Measurements from ENCODE around the gene WNT16.
A peak's percentile ranks its signal among the peaks of the same experiment; 100 is the strongest.
"Not testable (repeated sequence)": the region's sequence is repeated elsewhere in the genome, so short reads cannot be mapped to it uniquely, and the experiment has no call there.

Gene WNT16, protein sequence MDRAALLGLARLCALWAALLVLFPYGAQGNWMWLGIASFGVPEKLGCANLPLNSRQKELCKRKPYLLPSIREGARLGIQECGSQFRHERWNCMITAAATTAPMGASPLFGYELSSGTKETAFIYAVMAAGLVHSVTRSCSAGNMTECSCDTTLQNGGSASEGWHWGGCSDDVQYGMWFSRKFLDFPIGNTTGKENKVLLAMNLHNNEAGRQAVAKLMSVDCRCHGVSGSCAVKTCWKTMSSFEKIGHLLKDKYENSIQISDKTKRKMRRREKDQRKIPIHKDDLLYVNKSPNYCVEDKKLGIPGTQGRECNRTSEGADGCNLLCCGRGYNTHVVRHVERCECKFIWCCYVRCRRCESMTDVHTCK

DNA sequence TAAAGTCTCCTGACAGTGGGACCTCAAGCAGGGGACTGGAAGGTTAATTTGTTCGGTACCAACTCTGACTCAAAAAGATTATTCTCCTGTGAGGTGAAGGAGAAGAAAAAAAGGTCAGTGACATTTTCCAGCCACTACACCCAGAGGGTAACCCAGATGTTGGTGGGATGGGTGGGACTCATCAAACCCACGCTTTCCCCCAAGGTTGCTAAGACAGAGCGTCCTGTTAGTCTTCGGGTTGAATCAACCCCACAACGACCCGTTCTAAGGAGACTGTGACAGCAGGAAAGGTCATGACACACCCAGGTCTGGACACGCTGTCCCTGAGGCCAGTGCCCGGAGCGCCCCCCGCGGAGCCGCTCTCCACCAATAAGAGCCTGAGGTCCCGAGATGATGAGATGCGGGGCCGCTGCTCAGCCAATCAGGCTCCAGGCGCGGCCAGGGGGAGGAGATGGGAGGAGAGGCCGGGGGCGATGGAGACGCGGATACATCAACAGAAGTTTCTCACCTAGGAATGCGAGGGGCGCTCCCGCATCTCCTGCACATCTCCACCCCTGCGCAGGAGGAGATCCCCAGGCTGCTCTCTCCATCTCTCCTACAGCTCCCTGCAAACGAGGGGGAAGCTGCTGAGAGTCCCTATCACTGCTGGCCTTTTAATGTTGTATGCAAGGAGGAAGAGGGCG is at the start of gene WNT16:
Gene WNT16, plus strand, starts transcription at position 493 of the 683 bp plus-strand sequence. CDS start 293 bp downstream, outside the sequence.
- no peak for DNase-seq

DNA sequence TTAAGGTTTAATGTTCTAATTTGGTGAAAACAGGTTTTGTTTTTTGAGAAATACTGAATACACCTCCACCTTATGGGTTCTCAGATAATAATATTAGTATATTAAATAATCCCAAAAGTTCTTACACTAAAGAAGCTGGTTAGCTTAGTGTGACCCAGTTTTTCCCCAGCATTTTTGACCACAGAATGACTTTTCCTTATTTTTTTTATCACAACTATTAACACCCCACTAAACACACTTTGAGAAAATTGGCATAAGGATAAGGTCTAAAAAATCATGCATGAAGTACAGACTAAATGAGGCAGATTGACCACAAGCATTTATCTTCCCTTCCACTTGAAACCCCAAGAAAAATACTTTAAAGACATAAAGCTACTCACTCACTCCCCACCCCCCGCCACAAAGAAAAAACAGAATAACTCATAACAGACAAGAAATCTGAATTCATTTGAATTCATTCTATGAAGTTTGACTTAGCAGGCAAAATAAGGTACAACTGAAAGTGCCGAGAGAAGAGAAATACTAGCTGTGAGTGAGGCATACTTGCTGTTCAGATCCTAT is 49.7 kb upstream of the WNT16 start:
- no peak for DNase-seq

- DNase-seq, result no peak
Observed at GRCh38 chr7:121279822-121280221, 49.0 kb upstream of the WNT16 start.

DNA sequence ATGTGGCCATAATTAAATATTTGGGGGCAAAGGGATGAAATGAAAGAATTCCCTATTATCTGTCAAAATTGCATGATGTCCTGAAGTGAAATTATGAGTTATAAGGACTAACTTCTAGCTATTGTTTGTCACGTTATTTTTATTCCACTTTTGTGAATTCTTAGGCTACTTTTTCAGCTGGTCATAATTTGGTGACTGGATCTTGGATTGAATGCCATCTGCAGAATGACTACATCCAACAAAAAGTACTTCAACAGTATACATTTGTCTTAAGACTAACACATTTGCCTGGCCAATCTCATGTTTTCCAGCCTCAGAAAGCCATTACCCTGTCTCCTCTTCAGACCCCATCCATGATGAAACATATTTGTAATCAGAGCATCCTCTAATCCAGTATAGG is 48.1 kb upstream of the WNT16 start:
- DNase-seq, result no peak

DNA sequence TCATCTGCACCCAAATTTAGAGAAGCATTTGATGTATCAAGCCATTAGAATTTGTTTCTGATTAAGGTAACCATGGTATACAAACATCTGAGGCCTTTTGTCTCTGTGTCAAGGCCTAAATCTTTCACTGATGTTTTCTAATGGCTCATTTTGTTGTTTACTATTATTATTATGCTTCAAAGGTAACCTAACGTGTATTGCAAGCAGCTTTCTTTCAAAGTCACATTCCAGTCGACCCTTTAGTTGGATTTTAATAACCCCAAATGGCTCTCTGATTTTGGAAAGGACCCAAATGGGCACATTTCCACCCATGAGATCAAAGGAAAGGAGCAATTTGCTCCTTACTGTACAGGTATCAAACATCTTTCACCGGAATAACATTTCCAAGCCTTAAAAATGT is 46.7 kb upstream of the WNT16 start:
- DNase-seq, result no peak

- no peak for DNase-seq
Observed at GRCh38 chr7:121285066-121285667, 43.6 kb upstream of the WNT16 start.

DNA sequence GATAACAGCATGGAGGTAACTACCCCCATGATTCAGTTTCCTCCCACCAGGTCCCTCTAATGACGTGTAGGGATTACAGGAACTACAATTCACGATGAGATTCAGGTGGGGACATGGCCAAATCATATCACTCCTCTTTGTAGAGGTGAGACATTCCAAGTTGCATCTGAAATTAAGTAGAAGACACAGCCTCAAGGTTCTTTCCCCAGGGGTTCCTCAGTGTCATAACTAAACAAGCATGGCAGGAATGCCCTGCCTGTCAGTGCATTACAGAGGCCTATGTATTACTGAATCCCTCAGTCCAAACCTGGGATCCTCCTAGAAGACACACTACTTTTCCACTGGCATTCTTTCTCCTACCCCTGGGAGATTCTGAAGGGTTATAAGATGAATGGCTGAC is 42.6 kb upstream of the WNT16 start:
- DNase-seq, result no peak

- peak in 1 of 2 donors; percentile 7 for DNase-seq
Observed at GRCh38 chr7:121286742-121287734, 41.8 kb upstream of the WNT16 start.

- no peak for DNase-seq
Observed at GRCh38 chr7:121288894-121289293, 39.9 kb upstream of the WNT16 start.

DNA sequence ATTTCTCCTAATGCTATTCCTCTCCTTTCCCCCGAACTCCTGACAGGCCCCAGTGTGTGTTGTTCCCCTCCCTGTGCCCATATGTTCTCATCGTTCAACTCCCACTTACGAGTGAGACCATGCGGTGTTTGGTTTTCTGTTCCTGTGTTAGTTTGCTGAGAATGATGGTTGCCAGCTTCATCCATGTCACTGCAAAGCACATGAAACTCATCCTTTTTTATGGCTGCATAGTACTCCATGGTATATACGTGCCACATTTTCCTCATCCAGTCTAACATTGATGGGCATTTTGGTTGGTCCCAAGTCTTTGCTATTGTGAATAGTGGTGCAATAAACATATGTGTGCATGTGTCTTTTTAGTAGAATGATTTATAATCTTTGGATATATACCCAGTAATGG is 38.9 kb upstream of the WNT16 start:
- not testable (repeated sequence) for DNase-seq

GRCh38 chr7:121294448-121294992 is 34.3 kb upstream of the WNT16 start:
- no peak for DNase-seq

DNA sequence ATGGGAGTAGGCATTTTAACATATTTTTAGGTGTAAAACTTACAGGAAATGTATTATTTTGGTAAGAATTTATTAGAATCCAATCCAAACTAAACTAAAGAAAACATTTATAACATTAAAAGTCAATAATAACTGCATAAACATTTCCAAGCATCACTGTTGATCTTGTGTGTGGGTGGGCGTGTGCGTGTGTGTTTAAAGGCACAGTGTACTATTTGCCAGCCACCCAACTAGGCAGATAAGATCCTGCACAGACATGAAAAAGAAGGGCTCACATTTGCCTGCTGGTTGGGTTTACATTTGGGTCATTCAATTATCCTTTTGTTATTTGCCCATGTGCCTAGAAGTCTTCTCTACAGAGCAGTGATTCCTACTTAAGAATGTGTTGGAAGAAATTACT is 31.0 kb upstream of the WNT16 start:
- no peak for DNase-seq

DNA sequence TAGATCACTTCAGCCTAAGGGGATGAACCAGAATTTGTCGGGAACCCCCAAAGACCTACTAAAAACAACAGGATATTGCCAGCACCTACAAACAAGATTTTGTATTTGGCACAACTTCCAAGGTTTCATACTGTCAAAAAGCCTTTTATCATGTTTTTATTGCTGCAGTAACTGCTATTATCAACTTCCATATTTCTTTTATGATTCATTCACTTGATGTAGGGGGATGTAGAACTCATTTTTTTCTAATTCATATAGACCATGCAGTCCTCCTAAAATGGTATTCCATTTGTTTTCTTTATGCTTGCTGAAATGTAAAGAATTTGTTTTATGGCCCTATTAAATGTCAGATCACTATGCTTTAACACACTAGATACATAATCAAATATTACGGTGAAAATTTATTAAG is 30.0 kb upstream of the WNT16 start:
- no peak for DNase-seq

DNA sequence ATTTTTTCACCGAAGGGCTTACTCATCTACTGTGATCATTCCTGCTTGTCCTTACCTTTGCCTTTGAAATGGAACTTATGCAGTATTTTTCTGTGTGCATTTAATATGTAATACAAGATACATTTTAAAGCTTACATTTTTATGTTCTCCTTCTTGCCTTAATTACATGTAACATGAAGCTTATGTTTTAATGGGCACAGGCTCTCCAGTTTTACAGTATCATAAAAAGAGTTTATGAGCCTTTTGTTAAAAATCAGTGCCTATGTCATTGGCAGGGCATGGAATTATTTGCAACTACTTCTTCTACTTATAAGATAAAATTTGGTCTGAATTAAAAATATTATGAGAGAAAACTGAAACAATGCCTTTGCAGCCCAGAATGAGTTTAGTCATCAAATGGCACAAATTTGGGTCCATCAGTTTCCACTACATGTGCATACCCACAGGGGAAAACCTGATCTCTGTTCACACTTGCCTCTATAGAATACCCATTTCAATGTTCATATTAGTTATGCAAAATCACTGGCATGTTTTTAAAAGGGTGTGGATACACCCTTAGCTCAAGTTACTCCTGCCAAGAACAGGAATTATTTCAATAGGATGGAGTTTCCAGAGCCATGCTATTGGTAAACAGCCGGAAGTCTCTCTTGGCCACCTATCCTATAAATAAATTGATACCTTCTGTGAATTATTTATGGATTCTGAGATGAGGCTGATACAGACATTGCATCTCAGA is 27.9 kb upstream of the WNT16 start:
- no peak for DNase-seq

- no peak for DNase-seq
Observed at GRCh38 chr7:121301446-121302213, 27.2 kb upstream of the WNT16 start.

DNA sequence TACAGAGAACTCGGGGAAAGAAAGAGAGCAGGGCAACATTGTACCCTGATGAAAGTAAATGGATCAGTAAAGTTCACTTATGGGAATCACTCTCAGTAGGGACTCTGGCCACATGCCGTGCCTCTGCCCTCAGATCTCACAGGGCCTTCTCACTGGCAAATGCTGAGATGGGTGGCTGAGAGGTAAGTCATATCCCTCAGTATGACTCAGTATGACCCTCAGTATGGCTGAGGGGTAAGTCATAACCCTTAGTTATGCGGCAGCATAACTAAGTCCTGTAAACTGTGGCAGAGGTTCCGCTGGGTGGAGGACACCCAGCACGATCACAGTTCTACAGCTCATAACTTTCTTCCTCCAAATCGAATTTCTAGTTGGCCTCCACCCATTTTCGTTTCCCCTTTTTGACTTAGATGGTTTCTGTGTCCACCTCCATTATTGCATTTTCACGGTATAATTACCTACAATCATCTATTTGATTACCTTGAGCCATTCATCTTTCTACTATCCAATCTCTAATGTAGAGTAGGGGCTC is 26.5 kb upstream of the WNT16 start:
- DNase-seq, result peak in 1 of 2 donors; percentile 3

DNA sequence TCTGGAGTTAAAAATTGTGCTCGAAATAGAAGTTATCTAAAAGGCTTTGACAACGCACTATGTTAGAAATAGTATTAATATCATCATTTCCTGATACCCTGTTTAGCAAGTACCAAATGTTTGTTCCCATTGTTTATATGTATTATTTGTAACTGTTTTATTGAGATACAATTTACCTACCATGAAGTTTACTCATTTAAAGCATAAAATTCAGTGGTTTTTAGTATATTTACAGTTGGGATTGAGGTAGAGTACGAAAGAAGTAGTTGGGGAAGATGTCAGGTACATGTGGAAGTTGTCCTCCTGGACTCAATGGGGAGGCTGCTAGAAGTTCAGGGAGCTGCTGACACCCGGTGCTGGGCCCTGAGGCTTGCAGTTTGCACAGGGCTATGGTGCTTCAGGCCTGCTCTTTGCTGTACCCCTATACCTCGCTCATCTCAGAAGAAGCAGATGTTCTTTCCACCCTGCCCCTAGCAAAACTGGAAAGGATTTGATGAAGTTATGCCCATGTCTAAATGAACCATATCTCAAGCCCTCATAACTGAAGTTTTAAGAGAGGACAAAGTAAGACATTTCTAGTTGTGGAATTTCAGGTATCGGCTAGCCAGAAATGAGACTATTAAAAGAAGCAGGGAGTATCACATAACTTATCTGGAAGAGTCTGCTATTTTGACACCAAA is 25.2 kb upstream of the WNT16 start:
- no peak for DNase-seq

DNA sequence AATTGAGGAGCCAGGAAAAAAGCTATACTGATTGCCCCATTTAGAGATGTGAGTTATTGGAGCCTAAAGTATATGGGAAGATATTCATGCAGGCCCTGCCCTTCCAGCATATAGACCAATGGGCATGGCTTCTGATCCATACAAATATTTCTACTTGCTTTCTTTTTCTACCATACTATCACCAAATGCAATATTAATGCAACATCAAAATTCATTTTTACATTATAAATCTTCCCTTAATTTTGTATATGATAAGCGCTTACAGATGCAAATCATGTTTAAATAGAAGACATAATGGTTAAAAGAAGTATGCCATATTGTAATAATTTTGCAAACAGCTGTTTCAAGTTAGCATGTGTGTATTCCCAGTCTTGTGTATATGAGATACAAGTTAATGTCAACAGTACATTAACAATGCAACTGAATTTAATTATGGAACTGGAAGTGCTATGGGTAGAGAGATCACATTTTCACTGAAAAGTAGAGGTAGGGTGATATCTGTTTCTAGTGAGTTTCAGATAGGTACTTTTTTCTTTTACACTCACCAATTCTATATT is 24.6 kb upstream of the WNT16 start:
- no peak for DNase-seq

GRCh38 chr7:121305109-121305508 is 23.7 kb upstream of the WNT16 start:
- no peak for DNase-seq
